ENCODE measurements around the gene PDSS1. TPM values are rescaled to one million over a fixed set of nuclear protein-coding genes. Genes with fewer than 3 reads are reported as not detected.
A peak's percentile ranks its signal among the peaks of the same experiment; 100 is the strongest.

Gene PDSS1
- total and polyA plus RNA-seq, 2 of the 13 experiments (the other 11 are each of a cell fraction or from before 2014, with no cell fraction given), result 18.7 to 19.3 TPM

GRCh38 chr10:26733750-26734568, 36.5 kb downstream of the PDSS1 start (continued):
- no peak for TF ChIP-seq KDM4B (CRISPR knock-in tag; IDR thresholded peaks at IDR 0.05)
- TF ChIP-seq PBX2 (CRISPR knock-in tag; IDR thresholded peaks at IDR 0.05), result no peak
- TF ChIP-seq PBX3 (CRISPR knock-in tag; IDR thresholded peaks at IDR 0.05; ENCODE audit: borderline replicate concordance), result no peak
- peak; percentile 76; the same call in 1 of the 2 replicates for TF ChIP-seq ZMYM2 (CRISPR knock-in tag; IDR thresholded peaks at IDR 0.05)
- peak; percentile 83 for TF ChIP-seq BCL6 (CRISPR knock-in tag; IDR thresholded peaks at IDR 0.05)
- peak; percentile 86 for TF ChIP-seq ZNF609 (CRISPR knock-in tag; IDR thresholded peaks at IDR 0.05; ENCODE audit: borderline replicate concordance)
- TF ChIP-seq CEBPG (CRISPR knock-in tag; IDR thresholded peaks at IDR 0.05), result peak; percentile 40
- no peak for TF ChIP-seq CBX2 (IDR thresholded peaks at IDR 0.05; ENCODE audit: low read depth, low read length)
- no peak for TF ChIP-seq CBX2 (CRISPR knock-in tag; IDR thresholded peaks at IDR 0.05; ENCODE audit: low read depth)
- peak; percentile 90 for TF ChIP-seq ZNF281 (CRISPR knock-in tag; IDR thresholded peaks at IDR 0.05; ENCODE audit: borderline replicate concordance)
- TF ChIP-seq ARID3A (IDR thresholded peaks at IDR 0.05; ENCODE audit: low read depth, low read length), result no peak
- peak; percentile 90 for TF ChIP-seq ZNF263 (CRISPR knock-in tag; IDR thresholded peaks at IDR 0.05)
- TF ChIP-seq REPIN1 (CRISPR knock-in tag; IDR thresholded peaks at IDR 0.05; ENCODE audit: borderline replicate concordance, low read depth), result peak; percentile 76
- peak in 1 of 2 experiments; percentile 84; a peak in 2 of 4 replicates for TF ChIP-seq KLF16 (CRISPR knock-in tag; IDR thresholded peaks at IDR 0.05)
- peak; percentile 43; the same call in 1 of the 2 replicates for TF ChIP-seq ZNF549 (CRISPR knock-in tag; IDR thresholded peaks at IDR 0.05)
- TF ChIP-seq MTA3 (CRISPR knock-in tag; IDR thresholded peaks at IDR 0.05), result no peak
- peak; percentile 58; the same call in 1 of the 2 replicates for TF ChIP-seq ZNF501 (CRISPR knock-in tag; IDR thresholded peaks at IDR 0.05)
- TF ChIP-seq ZKSCAN1 (IDR thresholded peaks at IDR 0.05; ENCODE audit: low read length), result peak; percentile 61; the same call in 1 of the 2 replicates

Measured in HepG2 (cell line).